K562 (cell line): ENCODE data around the gene NDUFB10. TPM values are rescaled to one million over a fixed set of nuclear protein-coding genes. Genes with fewer than 3 reads are reported as not detected.

Experiments
- CHD1 ChIP-seq: fragments of 200-600 bp; sonication (generic); IDR thresholded peaks from one replicate; pipeline ENCODE4 v1.6.1; 2012; ENCODE audit warnings: mild to moderate bottlenecking, moderate library complexity, low read length, inconsistent platforms
- ESRRB ChIP-seq: fragments of 250-450 bp; sonication (Bioruptor Pico); IDR thresholded peaks from 2 replicates; pipeline ENCODE4 v1.5.0; 2020; ENCODE audit warnings: mild to moderate bottlenecking, moderate library complexity, borderline replicate concordance
- SMAD3 ChIP-seq: fragments of 450-650 bp; formaldehyde crosslinking; conservative IDR thresholded peaks from 2 replicates; pipeline ENCODE4 v1.4.0; 2020; ENCODE audit warnings: mild to moderate bottlenecking
- ZNF407 ChIP-seq: fragments of 450-650 bp; IDR thresholded peaks from 2 replicates; pipeline ENCODE4 v1.6.1; 2016; ENCODE audit warnings: low read depth
- ZNF511 ChIP-seq: sonication (generic); formaldehyde crosslinking; IDR thresholded peaks from 2 replicates; pipeline ENCODE4 v1.8.0; 2022; ENCODE audit warnings: mild to moderate bottlenecking, missing genetic modification reagents
- polyA plus RNA-seq, 8 experiments: library from polyadenylated mRNA; depleted of rRNA in 4 of 8; stranded (reverse) in 5 of 8; unstranded in 3 of 8; fragments of >200 nt; fragmentation: Nextera tagmentation in 2 of 8; fragmentation: Illumina TruSeq in 1 of 8; extraction: Ambion mirVana in 2 of 8; extraction: Trizol in 1 of 8; gene quantifications; 2 replicates each; pipeline versions ENCODE4 v1.2.1 to v1.2.3, GENCODE V29; 2011 to 2014; ENCODE audit warnings: inconsistent platforms in 1 of 8, missing spikeins in 1 of 8
- total RNA-seq, 7 experiments: library from RNA; depleted of rRNA in 6 of 7; stranded (reverse); fragments of >200 nt in 6 of 7; fragmentation: Illumina TruSeq in 2 of 7; extraction: Trizol in 2 of 7; gene quantifications; 2 replicates each; pipeline versions ENCODE4 v1.2.1 to v1.2.3, GENCODE V29; 2011 to 2021; ENCODE audit warnings: low replicate concordance in 1 of 7

Gene NDUFB10
- total and polyA plus RNA-seq, 9 of the 15 experiments (the other 6 are each of a cell fraction or from before 2014, with no cell fraction given) = 69.3 to 527 (median 161) TPM

GRCh38 chr16:1913327-1914083 lies 45.8 kb upstream of the NDUFB10 start (continued):
- TF ChIP-seq ZNF407 = no peak
- no peak for TF ChIP-seq ZNF511
- no peak for TF ChIP-seq CHD1
- no peak for TF ChIP-seq ESRRB (CRISPR knock-in tag)
- no peak for TF ChIP-seq SMAD3 (CRISPR knock-in tag)
